Gastroesophageal sphincter (tissue), 4 donors: Measurements from ENCODE around the gene KLHL40. TPM values are rescaled to one million over a fixed set of nuclear protein-coding genes. Genes with fewer than 3 reads are reported as not detected.

Source experiments
- ATAC-seq: fragments of 150-250 bp; one replicate; pipeline ENCODE4 v1.9.1; 2016; ENCODE audit warnings: mild to moderate bottlenecking, moderate library complexity
- H3K27ac ChIP-seq, 4 donors: fragments of 200-600 bp; sonication (generic) in 3 of 4; 1 replicate in 3 of 4; 2 replicates in 1 of 4; pipeline ENCODE4 v1.5.1; 2016 to 2019
- H3K27me3 ChIP-seq: fragments of 200-600 bp; sonication (generic); one replicate; pipeline ENCODE4 v1.5.1; 2019
- H3K36me3 ChIP-seq, 2 donors: fragments of 200-600 bp; sonication (generic); one replicate each; pipeline ENCODE4 v1.5.1; 2019; ENCODE audit warnings: control low read depth in 1 of 2
- H3K4me1 ChIP-seq, 3 donors: fragments of 200-600 bp; sonication (generic); 1 replicate in 2 of 3; 2 replicates in 1 of 3; pipeline ENCODE4 v1.5.1; 2016 to 2019; ENCODE audit warnings: control low read depth in 2 of 3
- H3K4me3 ChIP-seq, 2 donors: fragments of 200-600 bp; sonication (generic); one replicate each; pipeline ENCODE4 v1.5.1; 2019; ENCODE audit warnings: mild to moderate bottlenecking in 1 of 2, moderate library complexity in 1 of 2
- H3K9me3 ChIP-seq, 3 donors: fragments of 200-600 bp; sonication (generic); one replicate each; pipeline ENCODE4 v1.5.1; 2017 to 2019; ENCODE audit warnings: control low read depth in 2 of 3
- CTCF ChIP-seq, 4 experiments: fragments of 200-600 bp in 2 of 4; fragments of 450-650 bp in 2 of 4; sonication (generic) in 1 of 4; IDR thresholded peaks; one replicate each; pipeline ENCODE4 v1.5.1; 2017 to 2019; ENCODE audit warnings: antibody characterized with exemption in 4 of 4, mild to moderate bottlenecking in 2 of 4, moderate library complexity in 2 of 4
- EP300 ChIP-seq: sonication (generic); formaldehyde crosslinking; IDR thresholded peaks from one replicate; pipeline ENCODE4 v1.6.1; 2017; ENCODE audit warnings: antibody characterized with exemption, mild to moderate bottlenecking
- POLR2A ChIP-seq, 2 donors: fragments of 450-650 bp; IDR thresholded peaks; one replicate each; pipeline ENCODE4 v1.6.1; 2017; ENCODE audit warnings: antibody characterized with exemption in 2 of 2, mild to moderate bottlenecking in 2 of 2, moderate library complexity in 1 of 2
- POLR2AphosphoS5 ChIP-seq: sonication (generic); formaldehyde crosslinking; IDR thresholded peaks from one replicate; pipeline ENCODE4 v1.6.1; 2017; ENCODE audit warnings: antibody characterized with exemption
- WGBS, 2 donors: methylation state at CpG; one replicate each; pipeline ENCODE4 v1.1.5; 2018; ENCODE audit warnings: low coverage in 1 of 2; 5-methylcytosine and 5-hydroxymethylcytosine counted together
- total RNA-seq, 4 donors: library from RNA; depleted of rRNA; stranded (reverse); fragments of >200 nt; gene quantifications; one replicate each; pipeline ENCODE4 v1.1.0, GENCODE V29; 2016

Gene KLHL40
- total RNA-seq, 4 donors from 2014 or later = not detected

DNA sequence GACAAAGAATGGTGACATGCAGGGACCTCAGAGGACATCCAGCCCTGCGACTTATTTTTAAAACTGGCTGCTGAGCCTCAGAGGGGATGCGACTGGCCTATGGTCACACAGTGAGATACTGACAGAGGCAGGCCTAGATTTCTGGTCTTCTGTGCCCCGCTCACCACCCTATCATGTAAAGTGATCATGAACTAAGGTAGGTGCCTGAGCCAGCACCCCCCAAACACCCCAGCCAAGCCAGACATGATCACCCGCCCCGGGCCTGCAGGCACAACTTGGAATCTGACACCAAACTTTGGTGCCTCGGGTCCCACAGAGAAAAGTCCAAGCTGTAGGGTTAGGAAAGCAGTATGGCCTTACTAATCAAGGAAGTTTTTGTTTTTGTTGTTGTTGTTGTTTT lies 51.2 kb downstream of the KLHL40 start:
- no peaks in the 10 kb centered on the region for H3K9me3 ChIP-seq
- 60 to 84% methylated on average over 2 to 4 of the region's 6 CpGs for WGBS, 2 donors
- no peak for ATAC-seq
- H3K4me1 ChIP-seq = no peaks in the 10 kb centered on the region
- no peaks in the 10 kb centered on the region for H3K36me3 ChIP-seq
- no peak overlapping the region for H3K4me3 ChIP-seq
- no peak overlapping the region for H3K27ac ChIP-seq
- H3K27me3 ChIP-seq = no peaks in the 10 kb centered on the region
- TF ChIP-seq POLR2A (IDR thresholded peaks at IDR 0.05) (no peak), CTCF (IDR thresholded peaks at IDR 0.05) (no peak), POLR2AphosphoS5 (no peak), EP300 (no peak)

DNA sequence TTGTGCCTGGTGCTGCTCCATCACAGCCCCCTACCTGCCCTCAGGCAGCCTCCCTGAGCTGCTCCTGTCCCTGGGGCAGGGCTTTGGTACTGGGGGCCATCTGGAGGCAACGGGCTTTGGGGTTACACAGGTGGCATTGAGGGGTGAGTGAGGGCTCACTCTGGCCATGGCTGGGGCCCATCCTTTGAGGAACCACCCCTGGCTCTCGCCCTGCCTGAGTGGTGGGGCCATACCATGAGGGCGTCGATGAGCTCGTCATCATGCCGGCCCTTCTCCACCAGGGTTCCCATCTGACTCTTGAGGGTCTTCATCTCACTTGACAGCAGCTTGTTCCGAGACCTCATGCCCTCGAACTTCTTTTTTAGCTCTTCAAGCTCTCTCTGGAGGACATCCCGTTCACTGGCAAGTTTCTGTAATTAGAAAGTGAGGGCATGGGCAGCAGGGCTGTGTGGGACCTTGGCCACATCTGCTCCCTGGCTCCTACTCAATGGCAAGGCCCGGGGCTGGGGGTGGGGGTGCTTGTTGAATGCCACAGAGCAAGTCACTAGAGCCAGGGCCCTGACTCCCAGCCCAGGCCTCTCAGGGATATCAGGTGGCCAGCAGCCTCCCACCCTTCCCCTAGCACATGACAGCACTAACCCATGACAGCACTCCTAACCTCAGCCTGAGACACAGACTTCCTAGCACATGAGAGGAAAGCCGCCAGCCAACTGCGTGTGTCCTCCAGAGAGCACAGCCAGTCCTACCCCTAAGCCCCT lies 54.2 kb downstream of the KLHL40 start:
- no peak overlapping the region for H3K27ac ChIP-seq
- 80 to 86% methylated on average over 1 to 8 of the region's 12 CpGs for WGBS, 2 donors
- H3K27me3 ChIP-seq = no peaks in the 10 kb centered on the region
- no peak overlapping the region for H3K4me3 ChIP-seq
- no peaks in the 10 kb centered on the region for H3K36me3 ChIP-seq
- TF ChIP-seq CTCF (IDR thresholded peaks at IDR 0.05) (no peak), POLR2AphosphoS5 (no peak), EP300 (no peak), POLR2A (IDR thresholded peaks at IDR 0.05) (no peak)
- no peak for ATAC-seq
- peaks cover 0 to 9% (median 0%) of the 10 kb centered on the region in 3 donors for H3K4me1 ChIP-seq
- no peaks in the 10 kb centered on the region for H3K9me3 ChIP-seq

GRCh38 chr3:42741796-42742195 lies 56.5 kb downstream of the KLHL40 start:
- Histone ChIP-seq H3K4me3 (no peak overlapping the region), H3K4me1 (peaks cover 12 to 31% (median 12%) of the 10 kb centered on the region in 3 donors), H3K27ac (no peak overlapping the region), H3K36me3 (no peaks in the 10 kb centered on the region), H3K9me3 (no peaks in the 10 kb centered on the region), H3K27me3 (no peaks in the 10 kb centered on the region)
- no peak for ATAC-seq
- 60 to 81% methylated on average over 1 to 2 of the region's 3 CpGs for WGBS, 2 donors
- no peak for TF ChIP-seq EP300
- TF ChIP-seq POLR2AphosphoS5 = no peak
- no peak for TF ChIP-seq POLR2A (IDR thresholded peaks at IDR 0.05)
- TF ChIP-seq CTCF (IDR thresholded peaks at IDR 0.05) = no peak

Other genes with a start within 250 kb of the KLHL40 start
- 1 to 10 TPM; 3.8 to 9.5 (median 5.9) TPM for gene VIPR1, start 182.9 kb upstream of the KLHL40 start, total RNA-seq
- gene SEC22C, start 103.6 kb upstream of the KLHL40 start, total RNA-seq = 10 to 100 TPM; 56.0 to 84.4 (median 72.1) TPM
- 10 to 100 TPM in 2 of 4 donors, 1 to 10 TPM in 2; 8.4 to 32.2 (median 12.8) TPM for gene SS18L2, start 94.7 kb upstream of the KLHL40 start, total RNA-seq
- gene NKTR, start 84.9 kb upstream of the KLHL40 start, total RNA-seq = 100 to 1,000 TPM in 1 of 4 donors, 10 to 100 TPM in 3; 17.9 to 134 (median 56.3) TPM
- gene ZBTB47, start 31.8 kb upstream of the KLHL40 start, total RNA-seq = 100 to 1,000 TPM in 3 of 4 donors, 10 to 100 TPM in 1; 86.8 to 152 (median 110) TPM
- 1 to 10 TPM in 1 of 4 donors, under 1 TPM in 1, not detected in 2; 0.23 to 1.2 TPM for gene HHATL, start 17.3 kb downstream of the KLHL40 start, total RNA-seq
- gene CCDC13, start 87.7 kb downstream of the KLHL40 start, total RNA-seq = 1 to 10 TPM; 2.8 to 7.4 (median 5.6) TPM
- 100 to 1,000 TPM; 173 to 657 (median 393) TPM for gene HIGD1A, start 119.0 kb downstream of the KLHL40 start, total RNA-seq
- gene ACKR2, start 123.9 kb downstream of the KLHL40 start, total RNA-seq = 1 to 10 TPM; 5.9 to 9.3 (median 7.4) TPM
- gene CYP8B1, start 190.3 kb downstream of the KLHL40 start, total RNA-seq = not detected
- 10 to 100 TPM in 2 of 4 donors, 1 to 10 TPM in 2; 4.3 to 18.2 (median 10.3) TPM for gene ZNF662, start 220.6 kb downstream of the KLHL40 start, total RNA-seq